Keratinocyte (primary cell): Measurements from ENCODE around the gene ZIC5.

ENCODE experiments used
- CTCF ChIP-seq, 3 experiments: IDR thresholded peaks in 1 of 3; conservative IDR thresholded peaks in 1 of 3; optimal IDR thresholded peaks in 1 of 3; 2 replicates in 2 of 3; 3 replicates in 1 of 3; pipeline versions ENCODE3 to v1.5.1; 2011; ENCODE audit warnings: low read length in 3 of 3, mild to moderate bottlenecking in 3 of 3, moderate library complexity in 2 of 3, control low read depth in 1 of 3, inconsistent platforms in 1 of 3; ENCODE audit not compliant: insufficient read depth in 2 of 3; ENCODE audit errors: extremely low read depth in 1 of 3
- EZH2 ChIP-seq: IDR thresholded peaks from one replicate; pipeline ENCODE4 v1.6.1; 2012; ENCODE audit warnings: inconsistent platforms, mild to moderate bottlenecking, low read length, moderate library complexity

DNA sequence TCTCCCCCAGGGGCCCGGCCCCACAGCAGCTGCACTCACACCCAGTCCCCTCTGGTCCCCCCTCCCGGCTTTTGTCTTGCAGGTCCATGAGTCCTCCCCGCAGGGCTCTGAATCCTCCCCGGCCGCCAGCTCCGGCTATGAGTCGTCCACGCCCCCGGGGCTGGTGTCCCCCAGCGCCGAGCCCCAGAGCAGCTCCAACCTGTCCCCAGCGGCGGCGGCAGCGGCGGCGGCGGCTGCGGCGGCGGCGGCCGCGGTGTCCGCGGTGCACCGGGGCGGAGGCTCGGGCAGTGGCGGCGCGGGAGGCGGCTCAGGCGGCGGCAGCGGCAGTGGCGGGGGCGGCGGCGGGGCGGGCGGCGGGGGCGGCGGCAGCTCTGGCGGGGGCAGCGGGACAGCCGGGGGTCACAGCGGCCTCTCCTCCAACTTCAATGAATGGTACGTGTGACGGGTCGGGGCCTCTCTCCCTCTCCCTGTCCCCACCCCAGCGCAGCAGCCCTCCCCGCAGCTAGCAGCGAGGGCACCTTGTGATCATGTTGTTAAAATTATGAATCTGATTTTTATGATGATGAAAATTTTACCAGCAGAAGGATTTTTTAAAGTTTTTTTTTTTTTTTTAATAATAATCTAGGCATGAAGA lies 13.8 kb upstream of the ZIC5 start:
- no peak for TF ChIP-seq CTCF (optimal IDR thresholded peaks at IDR 0.05 in 1 of 3, IDR thresholded peaks at IDR 0.05 in 1 of 3, conservative IDR thresholded peaks at IDR 0.05 in 1 of 3; ENCODE audit: extremely low read depth in 1 of 3, insufficient read depth in 2 of 3, low read length in 3 of 3)
- no peak for TF ChIP-seq EZH2
